Prostate gland (tissue), 2 donors: Measurements from ENCODE around the gene NSF. TPM values are rescaled to one million over a fixed set of nuclear protein-coding genes. Genes with fewer than 3 reads are reported as not detected.
"Not testable (repeated sequence)": the region's sequence is repeated elsewhere in the genome, so short reads cannot be mapped to it uniquely, and the experiment has no call there.

Experiments
- DNase-seq: peaks from one replicate; pipeline ENCODE4 v3.0.0-alpha.2; 2019; ENCODE audit warnings: low spot score
- H3K27ac ChIP-seq, 2 donors: fragments of 200-600 bp; sonication (generic); 2 replicates each; pipeline ENCODE4 v1.5.1; 2017 to 2019
- H3K27me3 ChIP-seq: fragments of 200-600 bp; sonication (generic); replicated peaks from 2 replicates; pipeline ENCODE4 v1.5.1; 2019; ENCODE audit not compliant: insufficient read depth
- H3K36me3 ChIP-seq, 2 donors: fragments of 200-600 bp; sonication (generic); 1 replicate in 1 of 2; 2 replicates in 1 of 2; pipeline versions ENCODE4 v1.5.1 to v1.8.1; 2017 to 2019
- H3K4me1 ChIP-seq: fragments of 200-600 bp; sonication (generic); replicated peaks from 2 replicates; pipeline ENCODE4 v1.5.1; 2019
- H3K4me3 ChIP-seq, 2 donors: fragments of 200-600 bp; sonication (generic); 2 replicates each; pipeline ENCODE4 v1.5.1; 2017 to 2019
- H3K9me3 ChIP-seq: fragments of 200-600 bp; sonication (generic); 2 replicates; pipeline ENCODE4 v1.5.1; 2017
- WGBS: methylation state at CpG from one replicate; pipeline ENCODE4 v1.1.5; 2018; 5-methylcytosine and 5-hydroxymethylcytosine counted together
- intact Hi-C: fragments of 100-400 bp; cut with DNase I; formaldehyde crosslinking; loops from one replicate; pipeline ENCODE4 v1.14.2; 2022
- total RNA-seq, 2 donors: library from RNA; depleted of rRNA; stranded (reverse); fragments of >200 nt; gene quantifications; one replicate each; pipeline ENCODE4 v1.1.0, GENCODE V29; 2016

Gene NSF
- total RNA-seq, 2 donors from 2014 or later: 24.7 to 48.1 TPM

DNA sequence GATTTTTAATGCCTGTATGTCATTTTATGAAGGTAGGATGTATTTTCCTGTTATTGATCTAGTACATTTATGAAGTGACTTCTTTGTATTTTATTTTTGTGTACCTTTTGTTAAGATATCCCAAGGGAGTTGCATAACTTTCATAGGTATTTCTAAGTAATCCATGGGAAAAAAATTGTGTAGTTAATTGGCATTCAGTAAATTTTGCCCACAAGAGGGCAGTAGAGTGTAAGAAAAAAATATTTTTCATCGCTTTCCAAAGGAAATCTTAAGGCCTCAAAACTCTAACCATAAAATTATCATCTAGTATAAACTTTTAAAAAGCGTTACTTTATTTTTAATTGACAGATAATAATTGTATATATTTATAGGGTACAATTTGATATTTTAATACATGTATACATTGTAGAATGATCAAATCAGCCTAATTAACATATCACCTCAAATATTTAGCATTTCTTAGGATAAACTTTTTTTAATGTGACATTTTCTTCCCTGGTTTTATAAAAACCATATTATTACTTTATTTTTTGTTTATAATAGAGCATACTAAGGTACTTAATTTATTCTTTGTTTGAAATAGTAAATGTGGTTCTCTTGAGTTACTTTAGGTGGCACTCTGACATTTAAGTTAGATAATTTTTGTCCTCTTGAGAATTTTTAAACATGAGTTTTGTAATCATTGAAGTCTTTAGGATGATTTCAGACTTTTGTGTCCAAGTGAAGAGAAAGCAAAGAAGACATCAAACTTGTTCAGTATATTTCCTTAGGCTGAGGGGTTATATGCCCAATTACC lies 51.6 kb downstream of the NSF start:
- H3K36me3 ChIP-seq, H3K9me3 ChIP-seq, H3K4me1 ChIP-seq, H3K27me3 ChIP-seq, H3K27ac ChIP-seq, DNase-seq, intact Hi-C loops, H3K4me3 ChIP-seq: not testable (repeated sequence)
- WGBS: 0% methylated on average over 1 of the region's 2 CpGs

GRCh38 chr17:46647251-46647650 lies 56.8 kb downstream of the NSF start:
- H3K4me3 ChIP-seq, H3K27me3 ChIP-seq, H3K4me1 ChIP-seq, H3K27ac ChIP-seq, H3K36me3 ChIP-seq, DNase-seq, H3K9me3 ChIP-seq, intact Hi-C loops: not testable (repeated sequence)
- WGBS: no CpG with 5 or more reads among the region's 2 CpGs

DNA sequence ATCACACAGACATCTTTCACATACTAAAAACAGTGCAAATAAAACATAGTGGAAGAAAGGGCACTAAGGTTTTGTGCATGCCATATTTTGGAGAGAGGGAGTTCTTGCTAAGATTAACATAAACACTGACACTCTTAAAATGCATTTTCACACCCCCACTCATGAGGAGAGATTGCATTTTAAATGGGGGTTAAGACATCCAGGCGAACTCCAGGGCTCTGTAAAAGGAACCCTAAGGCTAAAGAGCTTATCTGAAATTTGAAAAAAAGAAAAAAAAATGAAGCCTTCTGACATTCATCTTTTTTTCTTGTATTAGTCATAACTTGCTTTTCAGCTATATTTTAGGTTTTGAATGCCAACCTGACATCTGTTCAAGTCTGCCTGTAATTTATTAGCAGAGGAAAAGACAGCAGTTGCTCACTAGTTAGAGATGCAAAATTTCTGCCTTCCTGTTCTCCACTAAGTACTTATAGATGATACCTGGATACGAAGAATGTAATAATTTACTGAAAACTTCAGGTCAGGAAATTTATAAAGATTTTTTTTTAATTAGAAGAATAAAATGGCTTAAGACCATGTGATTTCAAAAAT lies 57.3 kb downstream of the NSF start:
- intact Hi-C loops, H3K4me3 ChIP-seq, H3K27me3 ChIP-seq, H3K4me1 ChIP-seq, H3K36me3 ChIP-seq, H3K9me3 ChIP-seq, H3K27ac ChIP-seq, DNase-seq: not testable (repeated sequence)
- WGBS: no CpG with 5 or more reads among the region's 2 CpGs

- intact Hi-C loops, H3K36me3 ChIP-seq: not testable (repeated sequence)
These were observed 58.8 kb downstream of the NSF start for GRCh38 chr17:46649246-46649645.

GRCh38 chr17:46652024-46652643 lies 61.7 kb downstream of the NSF start:
- DNase-seq, intact Hi-C loops, H3K9me3 ChIP-seq: not testable (repeated sequence)

More at GRCh38 chr17:46649246-46649645, 58.8 kb downstream of the NSF start:
- H3K27me3 ChIP-seq, DNase-seq, H3K4me1 ChIP-seq, H3K4me3 ChIP-seq, H3K9me3 ChIP-seq, H3K27ac ChIP-seq: not testable (repeated sequence)
- WGBS: 99% methylated on average over 7 of the region's 7 CpGs

DNA sequence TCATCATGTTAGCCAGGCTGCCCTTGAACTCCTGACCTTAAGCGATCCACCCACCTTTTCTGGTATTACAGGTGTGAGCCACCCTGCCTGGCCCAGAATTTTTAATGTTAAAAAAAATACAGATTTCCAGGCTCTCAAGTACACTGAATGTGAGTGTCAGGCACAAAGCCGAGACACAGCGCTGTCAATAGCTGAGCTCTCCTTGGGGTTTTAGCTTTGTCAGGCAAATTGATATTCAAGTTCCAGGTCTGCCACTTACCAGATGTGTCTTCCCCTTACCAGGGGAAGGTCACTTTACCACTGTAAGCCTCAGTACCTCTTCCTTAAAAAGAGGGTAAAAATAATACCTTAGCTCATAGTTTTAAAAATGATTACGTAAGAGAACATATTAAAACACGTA lies 67.8 kb downstream of the NSF start:
- H3K4me3 ChIP-seq, H3K4me1 ChIP-seq, H3K27ac ChIP-seq, H3K27me3 ChIP-seq, intact Hi-C loops, H3K9me3 ChIP-seq, H3K36me3 ChIP-seq, DNase-seq: not testable (repeated sequence)
- no CpG with 5 or more reads among the region's 5 CpGs for WGBS

More at GRCh38 chr17:46652024-46652643, 61.7 kb downstream of the NSF start:
- H3K27me3 ChIP-seq, H3K27ac ChIP-seq, H3K4me3 ChIP-seq, H3K36me3 ChIP-seq, H3K4me1 ChIP-seq: not testable (repeated sequence)
- WGBS: no CpG with 5 or more reads among the region's 7 CpGs

- intact Hi-C loops, H3K4me1 ChIP-seq, H3K9me3 ChIP-seq, DNase-seq, H3K27ac ChIP-seq, H3K4me3 ChIP-seq, H3K36me3 ChIP-seq, H3K27me3 ChIP-seq: not testable (repeated sequence)
- WGBS: 50% methylated on average over 2 of the region's 4 CpGs
These were observed 69.2 kb downstream of the NSF start for GRCh38 chr17:46659702-46660101.

DNA sequence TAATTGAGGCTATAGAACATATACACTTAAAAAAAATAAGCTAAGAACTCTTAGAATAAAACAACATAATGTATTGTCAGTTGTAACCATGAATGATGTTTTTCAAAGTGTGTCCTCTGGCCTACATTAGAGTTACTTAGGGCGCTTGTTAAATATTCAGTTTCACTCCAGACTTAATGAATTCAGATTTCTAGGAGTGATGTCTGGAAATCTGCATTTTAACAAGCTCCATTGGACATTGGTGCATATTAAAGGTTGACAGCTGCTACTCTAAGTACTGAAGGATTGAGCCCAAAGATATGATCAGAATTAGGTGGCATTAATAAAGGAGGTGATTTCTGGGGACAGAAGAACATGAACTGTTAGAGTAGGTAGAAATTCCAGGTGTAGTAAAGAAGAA lies 72.7 kb downstream of the NSF start:
- H3K36me3 ChIP-seq, H3K9me3 ChIP-seq, intact Hi-C loops, DNase-seq, H3K27me3 ChIP-seq, H3K27ac ChIP-seq, H3K4me3 ChIP-seq, H3K4me1 ChIP-seq: not testable (repeated sequence)
- WGBS: no CpG with 5 or more reads among the region's 1 CpG

DNA sequence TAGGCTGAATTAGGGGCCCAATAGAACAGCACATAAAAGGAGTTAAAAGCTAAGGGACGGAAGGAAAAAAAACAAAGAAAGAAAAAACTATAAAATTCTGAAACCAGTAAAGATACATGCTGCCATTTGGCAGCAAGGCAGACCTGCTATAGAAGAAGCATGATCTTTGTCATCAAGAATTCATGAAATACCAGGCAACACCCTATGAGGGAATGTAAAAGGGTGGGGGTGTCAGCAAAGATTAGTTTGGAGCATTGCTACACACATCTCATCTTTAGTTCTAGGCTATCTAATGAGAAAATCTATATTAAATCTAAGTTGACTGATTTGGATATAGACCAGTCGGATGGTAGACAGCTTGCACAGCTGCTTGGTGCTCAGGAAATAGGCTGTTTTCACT lies 73.1 kb downstream of the NSF start:
- H3K4me3 ChIP-seq, DNase-seq, H3K27ac ChIP-seq, H3K9me3 ChIP-seq, H3K36me3 ChIP-seq, H3K4me1 ChIP-seq, intact Hi-C loops, H3K27me3 ChIP-seq: not testable (repeated sequence)
- WGBS: no CpG with 5 or more reads among the region's 2 CpGs

- H3K4me3 ChIP-seq, H3K9me3 ChIP-seq, intact Hi-C loops, H3K27me3 ChIP-seq, H3K36me3 ChIP-seq, H3K27ac ChIP-seq, DNase-seq, H3K4me1 ChIP-seq: not testable (repeated sequence)
- WGBS: 93% methylated on average over 4 of the region's 5 CpGs
These were observed 75.5 kb downstream of the NSF start for GRCh38 chr17:46665969-46666368.

DNA sequence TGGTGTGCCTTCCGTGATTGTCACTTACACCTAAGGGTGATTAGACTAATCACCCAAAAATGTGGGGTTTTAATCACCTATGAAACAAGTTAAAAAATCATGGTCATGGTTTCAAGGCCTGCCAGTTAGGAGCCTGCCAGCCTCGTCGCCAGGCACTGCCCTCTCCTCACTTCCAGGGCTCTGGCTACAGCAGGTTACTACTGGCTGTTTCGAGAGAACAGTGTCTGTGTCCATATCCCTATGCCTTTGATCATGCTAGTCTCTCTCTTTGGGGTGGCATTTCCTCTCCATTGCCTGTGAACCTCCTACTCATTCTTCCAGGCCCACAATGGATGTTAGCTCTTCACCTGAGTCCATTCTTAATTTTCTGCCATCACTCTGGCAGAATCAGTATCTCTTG lies 80.3 kb downstream of the NSF start:
- intact Hi-C loops, H3K27ac ChIP-seq, H3K9me3 ChIP-seq, H3K36me3 ChIP-seq, H3K27me3 ChIP-seq, H3K4me3 ChIP-seq, DNase-seq, H3K4me1 ChIP-seq: not testable (repeated sequence)
- no CpG with 5 or more reads among the region's 4 CpGs for WGBS

DNA sequence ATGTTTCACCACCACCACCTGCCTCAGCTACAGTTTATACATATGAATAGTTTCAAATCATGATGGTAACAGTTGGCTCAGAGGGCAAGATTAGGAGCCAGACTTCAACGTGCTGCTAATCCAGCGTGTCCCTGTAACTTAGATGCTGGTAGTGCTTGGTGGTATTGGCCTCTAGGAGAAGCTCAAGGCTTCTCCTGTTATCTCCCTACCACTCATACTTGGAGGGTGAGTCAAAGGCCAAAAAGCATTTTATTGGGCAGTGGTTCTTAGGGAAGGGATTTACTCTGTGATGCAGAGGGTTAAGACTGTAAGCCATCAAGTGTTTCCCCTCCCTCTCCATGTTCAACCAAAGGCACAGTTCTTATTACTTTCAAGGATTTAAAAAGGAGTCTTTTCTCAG lies 82.3 kb downstream of the NSF start:
- H3K9me3 ChIP-seq, H3K4me3 ChIP-seq, H3K27me3 ChIP-seq, H3K27ac ChIP-seq, H3K36me3 ChIP-seq, H3K4me1 ChIP-seq, DNase-seq, intact Hi-C loops: not testable (repeated sequence)
- WGBS: no CpG with 5 or more reads among the region's 2 CpGs
